C4-2B (cell line): ENCODE data around the gene EGFL8.
"Not testable (repeated sequence)": the region's sequence is repeated elsewhere in the genome, so short reads cannot be mapped to it uniquely, and the experiment has no call there.

Experiments
- H3K27ac ChIP-seq: fragments of 450-650 bp; 2 replicates; pipeline ENCODE4 v1.5.1; 2017
- ZFX ChIP-seq: fragments of 450-650 bp; IDR thresholded peaks from 2 replicates; pipeline ENCODE4 v1.6.1; 2017
- TF ChIP-seq, protein P1 (sequence below): fragments of 450-650 bp; conservative IDR thresholded peaks from 2 replicates; pipeline ENCODE4 v1.5.1; 2017; ENCODE audit warnings: mild to moderate bottlenecking

EGFL8 gene

DNA sequence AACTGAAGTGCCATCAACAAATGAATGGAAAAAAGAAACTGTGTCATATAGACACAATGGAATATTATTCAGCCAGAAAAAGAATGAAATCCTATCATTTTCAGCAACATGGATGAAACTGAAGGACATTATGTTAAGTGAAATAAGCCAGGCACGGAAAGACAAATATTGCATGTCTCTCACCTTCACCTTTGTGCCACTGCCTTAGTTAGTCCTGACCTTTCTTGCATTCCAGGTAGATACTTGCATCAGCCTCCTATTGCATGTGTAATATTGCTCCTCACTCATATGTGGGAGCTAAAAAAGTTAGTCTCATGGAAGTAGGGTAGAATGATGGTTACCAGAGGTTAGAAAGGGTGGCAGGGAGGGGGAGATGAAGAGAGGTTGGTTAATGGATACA, 44.6 kb downstream of the EGFL8 start:
- TF ChIP-seq, protein P1, sequence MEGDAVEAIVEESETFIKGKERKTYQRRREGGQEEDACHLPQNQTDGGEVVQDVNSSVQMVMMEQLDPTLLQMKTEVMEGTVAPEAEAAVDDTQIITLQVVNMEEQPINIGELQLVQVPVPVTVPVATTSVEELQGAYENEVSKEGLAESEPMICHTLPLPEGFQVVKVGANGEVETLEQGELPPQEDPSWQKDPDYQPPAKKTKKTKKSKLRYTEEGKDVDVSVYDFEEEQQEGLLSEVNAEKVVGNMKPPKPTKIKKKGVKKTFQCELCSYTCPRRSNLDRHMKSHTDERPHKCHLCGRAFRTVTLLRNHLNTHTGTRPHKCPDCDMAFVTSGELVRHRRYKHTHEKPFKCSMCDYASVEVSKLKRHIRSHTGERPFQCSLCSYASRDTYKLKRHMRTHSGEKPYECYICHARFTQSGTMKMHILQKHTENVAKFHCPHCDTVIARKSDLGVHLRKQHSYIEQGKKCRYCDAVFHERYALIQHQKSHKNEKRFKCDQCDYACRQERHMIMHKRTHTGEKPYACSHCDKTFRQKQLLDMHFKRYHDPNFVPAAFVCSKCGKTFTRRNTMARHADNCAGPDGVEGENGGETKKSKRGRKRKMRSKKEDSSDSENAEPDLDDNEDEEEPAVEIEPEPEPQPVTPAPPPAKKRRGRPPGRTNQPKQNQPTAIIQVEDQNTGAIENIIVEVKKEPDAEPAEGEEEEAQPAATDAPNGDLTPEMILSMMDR: no peak
- no peak for TF ChIP-seq ZFX
- no peak overlapping the region for H3K27ac ChIP-seq

DNA sequence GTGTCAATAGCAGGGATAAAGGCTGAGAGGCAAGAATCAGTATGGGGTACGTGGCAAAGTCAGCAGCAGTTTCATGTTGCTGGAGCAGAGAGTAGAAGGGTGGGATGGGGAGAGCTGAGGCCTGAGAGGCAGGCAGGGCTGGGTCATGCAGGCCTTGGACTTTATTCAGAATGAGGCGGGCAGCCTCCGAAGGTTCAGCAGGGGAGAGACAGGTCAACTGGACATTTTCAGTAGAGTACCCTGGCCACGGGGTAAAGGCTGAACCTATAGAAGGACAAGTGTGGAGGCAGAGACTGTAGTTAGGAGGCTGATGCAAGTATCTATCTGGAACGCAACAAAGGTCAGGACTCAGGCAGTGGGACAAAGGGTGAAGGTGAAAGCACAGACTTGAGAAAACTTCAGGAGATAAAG, 45.8 kb downstream of the EGFL8 start:
- TF ChIP-seq, protein P1: no peak
- TF ChIP-seq ZFX: no peak

DNA sequence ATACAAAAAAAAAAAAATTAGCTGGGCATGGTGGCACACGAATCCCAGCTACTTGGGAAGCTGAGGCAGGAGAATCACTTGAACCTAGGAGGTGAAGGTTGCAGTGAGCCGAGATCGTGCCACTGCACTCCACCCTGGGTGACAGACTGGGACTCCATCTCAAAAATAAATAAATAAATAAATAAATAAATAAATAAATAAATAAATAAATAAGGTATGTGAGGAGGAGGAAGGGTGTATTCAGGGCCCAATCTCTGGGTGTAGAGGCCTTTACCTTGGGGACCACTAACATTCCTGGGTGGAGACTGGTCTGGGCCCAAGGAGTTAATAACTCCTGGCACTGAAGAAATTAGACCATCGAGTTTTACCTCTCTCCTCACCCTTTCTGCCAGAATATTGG, 47.0 kb downstream of the EGFL8 start:
- not testable (repeated sequence) for H3K27ac ChIP-seq

More for the DNA sequence above, 45.8 kb downstream of the EGFL8 start:
- no peak overlapping the region for H3K27ac ChIP-seq

DNA sequence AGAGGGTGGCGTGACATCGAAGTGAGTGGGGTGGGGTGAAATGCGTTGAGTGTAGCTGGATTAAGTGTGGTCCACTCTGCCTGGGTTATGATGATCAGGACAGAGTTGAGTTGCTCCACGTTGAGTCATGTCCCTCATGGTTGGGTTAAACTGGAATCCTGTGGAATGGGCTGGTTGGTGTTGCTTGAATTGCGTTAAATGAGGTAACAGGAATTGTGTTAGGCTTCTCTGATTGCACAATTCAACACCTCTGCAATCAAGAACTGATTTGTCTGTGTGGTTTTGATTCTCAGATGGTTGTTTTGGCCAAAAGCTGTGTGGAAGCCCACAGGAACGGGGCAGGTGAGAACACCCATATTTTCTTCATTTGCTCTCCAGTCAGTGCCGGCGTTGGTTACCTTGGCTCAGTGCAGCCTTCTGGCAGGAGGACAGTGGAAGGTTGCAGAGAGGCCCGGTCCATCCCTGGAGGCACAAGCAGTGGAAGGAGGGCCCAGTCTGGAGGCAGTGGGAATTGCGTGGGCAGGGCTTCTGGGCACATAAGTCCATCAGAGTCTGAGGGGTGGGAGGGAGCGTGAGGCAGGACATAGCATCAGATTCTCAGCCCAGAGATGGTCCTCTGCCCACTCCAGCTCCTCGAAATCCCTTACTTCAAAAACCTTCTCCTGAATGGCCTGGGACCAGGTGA, 47.8 kb downstream of the EGFL8 start:
- H3K27ac ChIP-seq: no peak overlapping the region
- no peak for TF ChIP-seq ZFX
- TF ChIP-seq, protein P1: no peak

DNA sequence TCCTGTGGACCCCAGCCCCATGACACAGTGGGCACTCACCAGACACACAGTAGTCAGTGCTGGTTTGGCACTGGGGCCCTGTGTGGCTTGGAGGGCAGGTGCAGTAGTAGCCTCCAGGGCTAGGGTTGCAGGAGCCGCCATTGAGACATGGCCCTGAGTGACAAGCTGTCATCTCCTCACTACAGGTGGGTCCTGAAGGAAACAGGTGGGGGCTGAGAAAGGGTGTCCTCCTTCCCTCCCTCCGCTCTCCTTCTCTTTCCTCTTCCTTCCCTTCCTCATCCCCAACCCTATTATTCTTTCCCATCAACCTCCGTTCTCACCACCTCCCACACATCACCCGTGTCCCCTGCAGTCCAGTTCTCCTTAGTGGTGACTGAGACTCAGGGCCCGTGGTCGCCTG, 49.3 kb downstream of the EGFL8 start:
- no peak for TF ChIP-seq ZFX
- TF ChIP-seq, protein P1: no peak
- H3K27ac ChIP-seq: no peak overlapping the region

DNA sequence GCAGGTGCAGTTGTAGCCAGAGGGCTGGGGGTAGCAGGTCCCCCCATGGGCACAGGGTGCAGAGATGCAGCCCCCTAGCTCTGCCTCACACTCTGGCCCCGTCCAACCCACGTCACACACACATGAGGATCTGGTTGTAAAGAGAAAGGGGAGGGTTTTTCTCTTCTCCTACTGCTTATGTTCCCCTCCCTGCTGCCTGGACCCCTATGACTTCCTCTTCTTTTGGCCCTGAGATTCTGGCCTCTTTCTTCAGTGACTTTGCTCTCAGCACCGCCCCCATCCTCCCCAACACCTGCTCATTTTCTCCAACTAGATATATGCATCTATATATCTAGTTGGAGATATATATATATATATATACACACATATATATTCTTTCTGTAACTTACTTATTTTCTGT, 49.7 kb downstream of the EGFL8 start:
- TF ChIP-seq, protein P1: no peak
- no peak for TF ChIP-seq ZFX
- H3K27ac ChIP-seq: no peak overlapping the region

DNA sequence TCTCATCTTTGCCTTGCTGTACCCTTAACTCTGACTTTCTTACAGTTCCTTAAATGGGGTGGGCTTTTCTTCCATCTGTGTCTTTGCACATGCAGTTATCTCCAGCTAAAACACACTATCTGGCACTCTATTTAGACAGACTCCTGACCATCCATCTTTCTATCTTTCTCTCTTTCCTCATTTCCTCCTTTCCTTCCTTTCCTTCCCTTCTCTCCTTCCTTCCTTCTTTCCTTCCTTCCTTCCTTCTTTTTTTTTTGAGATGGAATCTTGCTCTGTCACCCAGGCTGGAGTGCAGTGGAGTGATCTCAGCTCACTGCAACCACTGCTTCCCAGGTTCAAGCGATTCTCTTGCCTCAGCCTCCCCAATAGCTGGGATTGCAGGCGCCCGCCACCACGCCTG, 51.2 kb downstream of the EGFL8 start:
- TF ChIP-seq, protein P1: no peak
- TF ChIP-seq ZFX: no peak
- no peak overlapping the region for H3K27ac ChIP-seq

DNA sequence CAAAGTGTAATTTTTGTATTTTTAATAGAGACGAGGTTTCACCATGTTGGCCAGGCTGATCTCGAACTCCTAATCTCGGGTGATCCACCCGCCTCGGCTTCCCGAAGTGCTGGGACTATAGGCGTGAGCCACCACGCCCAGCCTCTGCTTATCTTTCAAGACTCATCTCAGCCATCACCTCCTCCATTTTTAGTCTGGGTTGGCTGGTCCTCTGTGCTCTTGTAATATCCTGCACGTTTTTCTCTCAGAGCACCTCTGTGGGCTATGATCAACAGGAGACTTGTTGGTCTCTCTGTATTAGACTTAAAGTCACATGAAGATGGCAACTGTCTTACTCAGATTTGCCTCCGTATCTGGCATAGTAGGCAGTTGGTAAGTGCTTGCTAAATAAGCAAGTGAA, 51.9 kb downstream of the EGFL8 start:
- TF ChIP-seq ZFX: no peak
- TF ChIP-seq, protein P1: no peak
- no peak overlapping the region for H3K27ac ChIP-seq
